ENCODE data around the gene KCNMA1. TPM values are rescaled to one million over a fixed set of nuclear protein-coding genes. Genes with fewer than 3 reads are reported as not detected.

The KCNMA1 gene
- total RNA-seq, 3 donors from 2014 or later (not counting 1 experiment from before 2014, with no cell fraction given): 0.40 to 1.8 (median 0.63) TPM

GRCh38 chr10:76839276-76839675 lies 798.3 kb downstream of the KCNMA1 start:
- WGBS (ENCODE audit: insufficient coverage): 85% methylated on average over 2 of the region's 3 CpGs
- Histone ChIP-seq H3K4me3 (ENCODE audit: low read length) (no peak overlapping the region), H3K36me3 (ENCODE audit: control insufficient read depth, insufficient read depth, low read length) (no peaks in the 10 kb centered on the region), H3K9me3 (ENCODE audit: control insufficient read depth, insufficient read depth, low read length) (no peaks in the 10 kb centered on the region), H3K4me1 (ENCODE audit: control insufficient read depth, insufficient read depth, low read length) (no peaks in the 10 kb centered on the region), H3K27ac (ENCODE audit: low read length) (no peak overlapping the region), H3K27me3 (ENCODE audit: control insufficient read depth, insufficient read depth, low read length) (no peaks in the 10 kb centered on the region)
- DNase-seq: no peak
- H3K4me3 Mint-ChIP-seq: no peak overlapping the region
- peaks cover 0 to 6% of the 10 kb centered on the region in 2 donors for H3K27me3 Mint-ChIP-seq (ENCODE audit: low read depth in 2 of 2)
- H3K4me1 Mint-ChIP-seq: no peaks in the 10 kb centered on the region
- H3K27ac Mint-ChIP-seq: no peak overlapping the region
- TF ChIP-seq CTCF (IDR thresholded peaks at IDR 0.05): no peak
- intact Hi-C loops (cut with micrococcal nuclease): no loop called here
- H3K36me3 Mint-ChIP-seq: no peaks in the 10 kb centered on the region
- no peak for ATAC-seq
- H3K9me3 Mint-ChIP-seq: no peaks in the 10 kb centered on the region

DNA sequence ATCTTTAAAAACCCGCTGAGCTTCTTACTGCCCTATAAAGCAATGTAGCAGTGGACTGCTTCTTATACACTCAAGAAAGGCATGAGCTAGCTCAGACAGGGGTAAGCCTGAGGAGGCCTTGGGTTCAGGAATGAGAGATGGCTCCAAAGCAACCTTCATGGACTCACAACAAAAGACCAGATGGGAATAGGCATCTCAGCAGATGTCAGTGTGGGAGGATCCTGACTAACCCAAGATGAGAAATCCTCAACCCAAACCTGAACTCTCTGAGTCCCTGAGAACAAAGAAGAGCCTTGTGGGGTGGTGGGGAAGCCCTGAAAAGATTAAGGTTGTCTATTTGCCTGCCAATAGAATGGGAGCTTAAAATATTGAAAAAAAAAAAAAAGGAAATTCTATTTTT lies 807.4 kb downstream of the KCNMA1 start:
- no peaks in the 10 kb centered on the region for H3K36me3 ChIP-seq (ENCODE audit: control insufficient read depth, insufficient read depth, low read length)
- ATAC-seq (no peak), DNase-seq (no peak)
- intact Hi-C loops (cut with micrococcal nuclease): no loop called here
- TF ChIP-seq CTCF (IDR thresholded peaks at IDR 0.05): no peak
- H3K27ac ChIP-seq (ENCODE audit: low read length): no peak overlapping the region
- H3K4me3 Mint-ChIP-seq: no peak overlapping the region
- H3K4me3 ChIP-seq (ENCODE audit: low read length): no peak overlapping the region
- no peaks in the 10 kb centered on the region for H3K9me3 Mint-ChIP-seq
- WGBS (ENCODE audit: insufficient coverage): 73% methylated on average over 1 of the region's 1 CpG
- H3K4me1 Mint-ChIP-seq: no peaks in the 10 kb centered on the region
- no peaks in the 10 kb centered on the region for H3K9me3 ChIP-seq (ENCODE audit: control insufficient read depth, insufficient read depth, low read length)
- H3K27me3 ChIP-seq (ENCODE audit: control insufficient read depth, insufficient read depth, low read length): peaks cover 4% of the 10 kb centered on the region
- H3K27me3 Mint-ChIP-seq (ENCODE audit: low read depth in 2 of 2): peaks cover 0 to 12% of the 10 kb centered on the region in 2 donors
- H3K4me1 ChIP-seq (ENCODE audit: control insufficient read depth, insufficient read depth, low read length): no peaks in the 10 kb centered on the region
- no peaks in the 10 kb centered on the region for H3K36me3 Mint-ChIP-seq
- no peak overlapping the region for H3K27ac Mint-ChIP-seq

GRCh38 chr10:76829724-76830123 lies 807.9 kb downstream of the KCNMA1 start:
- peaks cover 0 to 12% of the 10 kb centered on the region in 2 donors for H3K27me3 Mint-ChIP-seq (ENCODE audit: low read depth in 2 of 2)
- intact Hi-C loops (cut with micrococcal nuclease): no loop called here
- no peaks in the 10 kb centered on the region for H3K4me1 ChIP-seq (ENCODE audit: control insufficient read depth, insufficient read depth, low read length)
- no peaks in the 10 kb centered on the region for H3K9me3 Mint-ChIP-seq
- no peak overlapping the region for H3K27ac ChIP-seq (ENCODE audit: low read length)
- H3K36me3 ChIP-seq (ENCODE audit: control insufficient read depth, insufficient read depth, low read length): no peaks in the 10 kb centered on the region
- ATAC-seq (no peak), DNase-seq (no peak)
- H3K36me3 Mint-ChIP-seq: no peaks in the 10 kb centered on the region
- H3K9me3 ChIP-seq (ENCODE audit: control insufficient read depth, insufficient read depth, low read length): no peaks in the 10 kb centered on the region
- H3K4me3 ChIP-seq (ENCODE audit: low read length): no peak overlapping the region
- H3K4me3 Mint-ChIP-seq: no peak overlapping the region
- WGBS (ENCODE audit: insufficient coverage): 40% methylated on average over 1 of the region's 2 CpGs
- H3K27me3 ChIP-seq (ENCODE audit: control insufficient read depth, insufficient read depth, low read length): peaks cover 4% of the 10 kb centered on the region
- no peaks in the 10 kb centered on the region for H3K4me1 Mint-ChIP-seq
- no peak for TF ChIP-seq CTCF (IDR thresholded peaks at IDR 0.05)
- no peak overlapping the region for H3K27ac Mint-ChIP-seq
